Psoas muscle (tissue), 8 donors: ENCODE results near the gene ISCA2. TPM values are rescaled to one million over a fixed set of nuclear protein-coding genes. Genes with fewer than 3 reads are reported as not detected.
A peak's percentile ranks its signal among the peaks of the same experiment; 100 is the strongest.

Experiments
- ATAC-seq, 4 donors: fragments of 200-7000 bp; cut with Tn5 transposase; one replicate each; pipeline ENCODE4 v1.9.1; 2020; ENCODE audit warnings: moderate library complexity in 3 of 4, mild to moderate bottlenecking in 2 of 4
- DNase-seq, 2 donors: peaks; one replicate each; pipeline ENCODE4 v3.0.0-alpha.2; 2020
- H3K27ac ChIP-seq: fragments of 200-600 bp; one replicate; pipeline ENCODE4 v1.8.0; 2022
- H3K27me3 ChIP-seq, 3 donors: fragments of 200-600 bp in 1 of 3; one replicate each; pipeline versions ENCODE4 v1.6.1 to v1.8.0; 2013 to 2022; ENCODE audit warnings: low read length in 2 of 3, mild to moderate bottlenecking in 2 of 3, moderate library complexity in 1 of 3; ENCODE audit not compliant: insufficient read depth in 3 of 3
- H3K36me3 ChIP-seq, 2 donors: fragments of 200-600 bp in 1 of 2; one replicate each; pipeline versions ENCODE4 v1.6.1 to v1.8.0; 2013 to 2022; ENCODE audit warnings: low read depth in 1 of 2, mild to moderate bottlenecking in 1 of 2, moderate library complexity in 1 of 2; ENCODE audit not compliant: insufficient read depth in 1 of 2
- H3K4me1 ChIP-seq: fragments of 200-600 bp; one replicate; pipeline ENCODE4 v1.8.0; 2022
- H3K4me3 ChIP-seq: fragments of 200-600 bp; one replicate; pipeline ENCODE4 v1.8.0; 2022; ENCODE audit warnings: mild to moderate bottlenecking
- H3K9me3 ChIP-seq: fragments of 200-600 bp; one replicate; pipeline ENCODE4 v1.8.0; 2022
- CTCF ChIP-seq: fragments of 200-600 bp; IDR thresholded peaks from one replicate; pipeline ENCODE4 v1.8.0; 2022; ENCODE audit warnings: antibody characterized with exemption
- WGBS, 3 donors: extraction: QIAGEN DNeasy Blood & Tissue Kit; methylation state at CpG; one replicate each; pipeline versions ENCODE4 v1.1.6 to v1.1.7; 2013; 5-methylcytosine and 5-hydroxymethylcytosine counted together
- intact Hi-C, 2 donors: fragments of 100-400 bp; cut with DNase I; formaldehyde crosslinking; loops; one replicate each; pipeline versions ENCODE4 v1.11.0 to v1.14.2; 2022
- polyA plus RNA-seq, 3 donors: library from polyadenylated mRNA; stranded (reverse); fragments of 200-250 nt; gene quantifications; one replicate each; pipeline ENCODE4 v1.2.3, GENCODE V29; 2013
- total RNA-seq, 4 donors: library from RNA; stranded (reverse); fragmentation: NEBNext Ultra II Directional in 2 of 4; extraction: Animal tissue kit (Norgen Biotek cat#: 25700) in 2 of 4; gene quantifications; one replicate each; pipeline versions ENCODE4 v1.2.1 to v1.2.4, GENCODE V29; 2021 to 2023
- donor health status: healthy with polysubstance abuse.
- donor health status: DM: no; HTN: no; CAD: no; lungs with moderate emphysema.
- donor health status: Bipolar disorder and iron deficiency.
- donor health status: healthy.
- donor health status: DM: yes; HTN: yes; CAD: no.
- donor health status: DM: no; HTN: no; CAD: no.
- donor health status: DM: no; HTN: no; CAD: no.
- donor health status: DM: yes; HTN: yes; CAD: no.

Gene ISCA2
- total and polyA plus RNA-seq, 7 donors: 19.9 to 38.8 (median 24.8) TPM

GRCh38 chr14:74476107-74476506, 17.5 kb upstream of the ISCA2 start:
- peak; percentile 20 to 74 (median 60) for ATAC-seq
- intact Hi-C loops: no loop called here

GRCh38 chr14:74476607-74477006, 17.0 kb upstream of the ISCA2 start:
- no peak for TF ChIP-seq CTCF
- WGBS, 3 donors: 47 to 65% (median 55%) methylated on average over 3 of the region's 3 CpGs
- ATAC-seq: no peak
- H3K36me3 ChIP-seq: peaks cover 6 to 41% of the 10 kb centered on the region in 2 donors
- intact Hi-C loops: no loop called here
- no peaks in the 10 kb centered on the region for H3K9me3 ChIP-seq
- no peaks in the 10 kb centered on the region for H3K27me3 ChIP-seq
- DNase-seq: no peak
- no peak overlapping the region for H3K4me3 ChIP-seq
- H3K4me1 ChIP-seq: peaks cover 26% of the 10 kb centered on the region
- no peak overlapping the region for H3K27ac ChIP-seq

More at GRCh38 chr14:74476107-74476506, 17.5 kb upstream of the ISCA2 start:
- peak overlapping the region; percentile 10 for H3K27ac ChIP-seq
- H3K4me3 ChIP-seq: no peak overlapping the region
- H3K36me3 ChIP-seq: peaks cover 4 to 36% of the 10 kb centered on the region in 2 donors
- 31 to 38% (median 32%) methylated on average over 4 of the region's 4 CpGs for WGBS, 3 donors
- DNase-seq: no peak
- peaks cover 26% of the 10 kb centered on the region for H3K4me1 ChIP-seq
- H3K27me3 ChIP-seq: no peaks in the 10 kb centered on the region
- H3K9me3 ChIP-seq: no peaks in the 10 kb centered on the region
- TF ChIP-seq CTCF: no peak

GRCh38 chr14:74478996-74479635, 14.4 kb upstream of the ISCA2 start:
- no peaks in the 10 kb centered on the region for H3K27me3 ChIP-seq
- DNase-seq (no peak), ATAC-seq (no peak)
- 96 to 100% (median 99%) methylated on average over 2 of the region's 2 CpGs for WGBS, 3 donors
- peak; percentile 72 for TF ChIP-seq CTCF
- H3K4me1 ChIP-seq: peaks cover 24% of the 10 kb centered on the region
- no peak overlapping the region for H3K27ac ChIP-seq
- H3K9me3 ChIP-seq: no peaks in the 10 kb centered on the region
- no peak overlapping the region for H3K4me3 ChIP-seq
- intact Hi-C loops: loop anchor here in 1 of 2 donors (2.0 kb wide), 1 partner anchor 116 kb away; no protein-coding TSS in a partner anchor
- H3K36me3 ChIP-seq: peaks cover 10 to 64% of the 10 kb centered on the region in 2 donors

GRCh38 chr14:74480046-74480445, 13.5 kb upstream of the ISCA2 start:
- Histone ChIP-seq H3K9me3 (no peaks in the 10 kb centered on the region), H3K4me3 (no peak overlapping the region), H3K36me3 (peaks cover 10 to 73% of the 10 kb centered on the region in 2 donors), H3K27ac (no peak overlapping the region), H3K27me3 (no peaks in the 10 kb centered on the region), H3K4me1 (peaks cover 15% of the 10 kb centered on the region)
- 80 to 90% (median 85%) methylated on average over 4 of the region's 4 CpGs for WGBS, 3 donors
- DNase-seq: no peak
- ATAC-seq: no peak
- intact Hi-C loops: no loop called here
- TF ChIP-seq CTCF: no peak

- intact Hi-C loops: no loop called here
- Histone ChIP-seq H3K27me3 (no peaks in the 10 kb centered on the region), H3K4me1 (no peaks in the 10 kb centered on the region), H3K36me3 (peaks cover 10 to 82% of the 10 kb centered on the region in 2 donors), H3K9me3 (no peaks in the 10 kb centered on the region), H3K4me3 (no peak overlapping the region), H3K27ac (no peak overlapping the region)
- 70 to 79% (median 71%) methylated on average over 3 of the region's 3 CpGs for WGBS, 3 donors
- TF ChIP-seq CTCF: no peak
- DNase-seq (no peak), ATAC-seq (no peak)
These were observed 11.0 kb upstream of the ISCA2 start for GRCh38 chr14:74482571-74482970.
